GM19438 (cell line): ENCODE data around the gene FAR2.

Experiments used
- ATAC-seq: cut with Tn5 transposase; IDR thresholded peaks from one replicate; pipeline ENCODE4 v1.9.1; 2021; ENCODE audit warnings: low read depth; ENCODE audit not compliant: unreplicated experiment

Gene FAR2

GRCh38 chr12:29310899-29311298 is 161.8 kb downstream of the FAR2 start:
- no peak for ATAC-seq

GRCh38 chr12:29314416-29314815 is 165.3 kb downstream of the FAR2 start:
- ATAC-seq = no peak

- ATAC-seq = no peak
Observed at GRCh38 chr12:29316752-29317151, 167.7 kb downstream of the FAR2 start.

- ATAC-seq = peak; percentile 100
Observed at GRCh38 chr12:29317556-29318363, 168.7 kb downstream of the FAR2 start.

GRCh38 chr12:29320295-29321085 is 171.4 kb downstream of the FAR2 start:
- no peak for ATAC-seq

- ATAC-seq = no peak
Observed at GRCh38 chr12:29322157-29322556, 173.1 kb downstream of the FAR2 start.

GRCh38 chr12:29329411-29329810 is 180.3 kb downstream of the FAR2 start:
- ATAC-seq = no peak

GRCh38 chr12:29333178-29333577 is 184.1 kb downstream of the FAR2 start:
- no peak for ATAC-seq

GRCh38 chr12:29334937-29335336 is 185.9 kb downstream of the FAR2 start:
- no peak for ATAC-seq

GRCh38 chr12:29337325-29337724 is 188.2 kb downstream of the FAR2 start:
- no peak for ATAC-seq

GRCh38 chr12:29343022-29343799 is 194.1 kb downstream of the FAR2 start:
- ATAC-seq = no peak

- ATAC-seq = no peak
Observed at GRCh38 chr12:29346769-29347421, 197.8 kb downstream of the FAR2 start.

- ATAC-seq = no peak
Observed at GRCh38 chr12:29350080-29350479, 201.0 kb downstream of the FAR2 start.

GRCh38 chr12:29354954-29355353 is 205.9 kb downstream of the FAR2 start:
- ATAC-seq = no peak

GRCh38 chr12:29365091-29365490 is 216.0 kb downstream of the FAR2 start:
- ATAC-seq = no peak

GRCh38 chr12:29374012-29374411 is 224.9 kb downstream of the FAR2 start:
- no peak for ATAC-seq

GRCh38 chr12:29374913-29375312 is 225.8 kb downstream of the FAR2 start:
- ATAC-seq = no peak

GRCh38 chr12:29376118-29376517 is 227.0 kb downstream of the FAR2 start:
- no peak for ATAC-seq

- peak; percentile 95 for ATAC-seq
Observed at GRCh38 chr12:29380536-29381523, 231.8 kb downstream of the FAR2 start, which contains the start of gene ERGIC2. Gene ERGIC2 (minus strand): TSS chr12:29381172. CDS start chr12:29371633, 9,539 bp downstream.
